H1 (cell line): ENCODE measurements around the gene GPBP1. TPM values are rescaled to one million over a fixed set of nuclear protein-coding genes. Genes with fewer than 3 reads are reported as not detected.

Experiments
- CTCF ChIA-PET: fragments of 300-600 bp; sonication (Branson Sonifier 250); formaldehyde crosslinking; loops from one replicate; lab custom pipeline; 2021; ENCODE audit not compliant: partially characterized antibody; lab: Charles Lee
- POLR2A ChIA-PET: fragments of 300-600 bp; sonication (Branson Sonifier 250); formaldehyde crosslinking; loops from one replicate; lab custom pipeline; 2021; ENCODE audit warnings: inconsistent platforms; ENCODE audit not compliant: partially characterized antibody; lab: Charles Lee
- DNase-seq, 2 experiments: peaks; one replicate each; pipeline versions ENCODE4 v3.0.0 to v3.0.0-alpha.2; 2010 to 2022; ENCODE audit warnings: low spot score in 2 of 2, low read depth in 1 of 2, mixed read lengths in 1 of 2
- FAIRE-seq: peaks from 2 replicates; lab custom pipeline; 2011; peaks lifted over from hg19 to GRCh38; lab: Jason Lieb, UNC
- H2AFZ ChIP-seq: 2 replicates; pipeline ENCODE4 v1.8.1; 2012; ENCODE audit warnings: low read length, inconsistent platforms
- H2AK5ac ChIP-seq: 2 replicates; pipeline ENCODE4 v1.6.1; 2013; ENCODE audit warnings: low read depth, low read length
- H2BK120ac ChIP-seq: replicated peaks from 2 replicates; pipeline ENCODE3; 2013; ENCODE audit warnings: low read depth, low read length, inconsistent platforms
- H2BK12ac ChIP-seq: 2 replicates; pipeline ENCODE4 v1.6.1; 2013; ENCODE audit warnings: low read depth, low read length
- H2BK15ac ChIP-seq: 2 replicates; pipeline ENCODE4 v1.6.1; 2013; ENCODE audit warnings: low read length
- H2BK20ac ChIP-seq: 2 replicates; pipeline ENCODE4 v1.6.1; 2013; ENCODE audit warnings: low read length
- H2BK5ac ChIP-seq: 2 replicates; pipeline ENCODE4 v1.6.1; 2013; ENCODE audit warnings: low read depth, low read length
- H3K14ac ChIP-seq: 2 replicates; pipeline ENCODE4 v1.6.1; 2013; ENCODE audit warnings: inconsistent platforms; ENCODE audit not compliant: insufficient read length
- H3K18ac ChIP-seq: 2 replicates; pipeline ENCODE4 v1.6.1; 2013; ENCODE audit warnings: low read length; ENCODE audit errors: extremely low read depth
- H3K23ac ChIP-seq: 2 replicates; pipeline ENCODE4 v1.6.1; 2013; ENCODE audit warnings: inconsistent platforms; ENCODE audit not compliant: insufficient read length
- H3K23me2 ChIP-seq: 2 replicates; pipeline ENCODE4 v1.6.1; 2013; ENCODE audit warnings: low read depth, low read length
- H3K27ac ChIP-seq: 2 replicates; pipeline ENCODE4 v1.6.1; 2011; ENCODE audit warnings: low read depth, low read length, inconsistent platforms
- H3K27me3 ChIP-seq, 4 experiments: replicated peaks in 1 of 4; 1 replicate in 1 of 4; 2 replicates in 3 of 4; pipeline versions ENCODE4 v1.6.1 to v1.8.1; 2011 to 2013; ENCODE audit warnings: low read length in 3 of 4, mild to moderate bottlenecking in 3 of 4, inconsistent platforms in 2 of 4, mixed read lengths in 2 of 4, moderate library complexity in 1 of 4; ENCODE audit not compliant: control insufficient read depth in 3 of 4, insufficient read depth in 3 of 4; ENCODE audit errors: extremely low read depth in 1 of 4
- H3K36me3 ChIP-seq, 4 experiments: 2 replicates each; pipeline versions ENCODE4 v1.6.1 to v1.8.1; 2011 to 2013; ENCODE audit warnings: mild to moderate bottlenecking in 4 of 4, low read length in 3 of 4, moderate library complexity in 2 of 4, control low read depth in 1 of 4, inconsistent platforms in 1 of 4; ENCODE audit not compliant: insufficient read depth in 4 of 4, control insufficient read depth in 2 of 4
- H3K4ac ChIP-seq: replicated peaks from 2 replicates; pipeline ENCODE3; 2013; ENCODE audit warnings: low read length, low read depth, mixed read lengths, inconsistent platforms; ENCODE audit not compliant: insufficient read length
- H3K4me1 ChIP-seq, 4 experiments: replicated peaks in 1 of 4; 1 replicate in 1 of 4; 2 replicates in 3 of 4; pipeline versions ENCODE4 v1.6.1 to v1.8.1; 2011 to 2013; ENCODE audit warnings: low read length in 3 of 4, inconsistent platforms in 2 of 4, mixed read lengths in 1 of 4; ENCODE audit not compliant: insufficient read depth in 4 of 4, control insufficient read depth in 3 of 4
- H3K4me2 ChIP-seq, 2 experiments: 2 replicates each; pipeline versions ENCODE4 v1.6.1 to v1.8.1; 2011 to 2013; ENCODE audit warnings: low read depth in 2 of 2, low read length in 2 of 2, control low read depth in 1 of 2, inconsistent platforms in 1 of 2, mild to moderate bottlenecking in 1 of 2; ENCODE audit not compliant: insufficient read depth in 1 of 2
- H3K4me3 ChIP-seq, 4 experiments: fragments of 200-600, 300-600 bp in 1 of 4; sonication (generic), shearing (Covaris generic), sonication (Bioruptor Twin) in 1 of 4; 2 replicates each; pipeline versions ENCODE4 v1.5.1 to v1.8.1; 2011 to 2016; ENCODE audit warnings: low read length in 4 of 4, low read depth in 3 of 4, control low read depth in 2 of 4, inconsistent platforms in 2 of 4, mild to moderate bottlenecking in 2 of 4, mixed read lengths in 1 of 4, moderate library complexity in 1 of 4; ENCODE audit not compliant: insufficient read depth in 2 of 4; ENCODE audit errors: extremely low read depth in 1 of 4
- H3K56ac ChIP-seq: replicated peaks from 2 replicates; pipeline ENCODE3; 2013; ENCODE audit warnings: low read depth, mild to moderate bottlenecking, mixed read lengths, low read length, inconsistent platforms; ENCODE audit not compliant: insufficient read length
- H3K79me1 ChIP-seq: 2 replicates; pipeline ENCODE4 v1.6.1; 2013; ENCODE audit warnings: low read depth, low read length, control low read depth
- H3K79me2 ChIP-seq, 2 experiments: 2 replicates each; pipeline versions ENCODE4 v1.6.1 to v1.8.1; 2012 to 2013; ENCODE audit warnings: low read length in 2 of 2, mild to moderate bottlenecking in 2 of 2, inconsistent platforms in 1 of 2; ENCODE audit not compliant: insufficient read depth in 2 of 2, control insufficient read depth in 1 of 2
- H3K9ac ChIP-seq, 4 experiments: replicated peaks in 1 of 4; 1 replicate in 1 of 4; 2 replicates in 3 of 4; pipeline versions ENCODE4 v1.6.1 to v1.8.1; 2011 to 2013; ENCODE audit warnings: low read depth in 3 of 4, low read length in 3 of 4, control low read depth in 2 of 4, mild to moderate bottlenecking in 2 of 4, moderate library complexity in 2 of 4, inconsistent platforms in 1 of 4; ENCODE audit errors: extremely low read depth in 1 of 4
- H3K9me3 ChIP-seq, 2 experiments: 2 replicates each; pipeline versions ENCODE4 v1.6.1 to v1.8.1; 2012 to 2013; ENCODE audit warnings: mild to moderate bottlenecking in 2 of 2, moderate library complexity in 2 of 2, control low read depth in 1 of 2, inconsistent platforms in 1 of 2, low read depth in 1 of 2, low read length in 1 of 2, mixed read lengths in 1 of 2; ENCODE audit not compliant: insufficient read depth in 2 of 2
- H4K20me1 ChIP-seq, 2 experiments: replicated peaks in 1 of 2; 2 replicates each; pipeline versions ENCODE3 to v1.8.1; 2011 to 2013; ENCODE audit warnings: inconsistent platforms in 2 of 2, low read length in 2 of 2, mild to moderate bottlenecking in 1 of 2; ENCODE audit not compliant: insufficient read depth in 2 of 2, control insufficient read depth in 1 of 2
- H4K5ac ChIP-seq: 2 replicates; pipeline ENCODE4 v1.6.1; 2013; ENCODE audit warnings: low read length, low read depth, mixed read lengths, inconsistent platforms; ENCODE audit not compliant: insufficient read length
- H4K8ac ChIP-seq: 2 replicates; pipeline ENCODE4 v1.8.0; 2013; ENCODE audit warnings: mild to moderate bottlenecking, moderate library complexity, low read length, inconsistent platforms; ENCODE audit not compliant: insufficient read depth; ENCODE audit errors: extremely low read depth
- H4K91ac ChIP-seq: replicated peaks from 2 replicates; pipeline ENCODE3; 2013; ENCODE audit warnings: low read length, mixed read lengths, inconsistent platforms; ENCODE audit not compliant: insufficient read length
- BRCA1 ChIP-seq: IDR thresholded peaks from 2 replicates; pipeline ENCODE4 v1.6.1; 2012; ENCODE audit warnings: low read depth, low read length, improper control_type of control experiment
- CBX5 ChIP-seq: fragments of 300-800, 300-1000 bp; sonication (generic); IDR thresholded peaks from 2 replicates; pipeline ENCODE4 v1.7.1; 2016; ENCODE audit warnings: antibody characterized with exemption, low read length, low read depth
- CBX8 ChIP-seq: fragments of 300-800, 300-1000 bp; sonication (generic); IDR thresholded peaks from 2 replicates; pipeline ENCODE4 v1.7.1; 2016; ENCODE audit warnings: low read depth, low read length, borderline replicate concordance
- CTBP2 ChIP-seq: IDR thresholded peaks from 2 replicates; pipeline ENCODE4 v1.7.0; 2011; ENCODE audit warnings: borderline replicate concordance, mild to moderate bottlenecking, moderate library complexity, mixed read lengths, low read length; ENCODE audit not compliant: insufficient read depth, insufficient read length
- EZH2 ChIP-seq: fragments of 200-600 bp; sonication (generic); IDR thresholded peaks from 2 replicates; pipeline ENCODE4 v1.7.1; 2012; ENCODE audit warnings: low read depth, mild to moderate bottlenecking, moderate library complexity, low read length, inconsistent platforms; ENCODE audit not compliant: severe bottlenecking
- GABPA ChIP-seq: IDR thresholded peaks from 2 replicates; pipeline ENCODE4 v1.6.1; 2011; ENCODE audit warnings: mild to moderate bottlenecking, low read length, moderate library complexity, borderline replicate concordance; ENCODE audit not compliant: insufficient read depth
- GTF2F1 ChIP-seq: IDR thresholded peaks from 2 replicates; pipeline ENCODE4 v1.6.1; 2012; ENCODE audit warnings: low read depth, low read length, improper control_type of control experiment, borderline replicate concordance
- KDM1A ChIP-seq: fragments of 200-600, 300-600 bp; sonication (generic); IDR thresholded peaks from 2 replicates; pipeline ENCODE4 v1.7.1; 2016; ENCODE audit warnings: mild to moderate bottlenecking, low read length, borderline replicate concordance
- PHF8 ChIP-seq: fragments of 200-600 bp; sonication (generic); conservative IDR thresholded peaks from 2 replicates; pipeline ENCODE4 v1.7.1; 2012; ENCODE audit warnings: low read depth, mild to moderate bottlenecking, inconsistent platforms, low read length, moderate library complexity
- SIX5 ChIP-seq: IDR thresholded peaks from 2 replicates; pipeline ENCODE4 v1.6.1; 2011; ENCODE audit warnings: mild to moderate bottlenecking, low read depth, low read length
- TEAD4 ChIP-seq: IDR thresholded peaks from 2 replicates; pipeline ENCODE4 v1.6.1; 2012; ENCODE audit warnings: low read depth, low read length, inconsistent platforms, mixed read lengths
- ZNF274 ChIP-seq: IDR thresholded peaks from 2 replicates; pipeline ENCODE4 v1.7.0; 2012; ENCODE audit warnings: low read length, borderline replicate concordance; ENCODE audit errors: extremely low read depth
- WGBS, 2 experiments: shearing (Covaris generic) in 1 of 2; methylation state at CpG; one replicate each; pipeline versions ENCODE4 v1.1.6 to v1.1.7; 2013 to 2015; ENCODE audit warnings: low lambda C conversion rate in 2 of 2, mixed read lengths in 2 of 2, inconsistent platforms in 1 of 2, low coverage in 1 of 2, missing lambda C conversion rate in 1 of 2; ENCODE audit not compliant: insufficient replicate concordance in 2 of 2, insufficient coverage in 1 of 2, insufficient read length in 1 of 2; ENCODE audit errors: extremely low coverage in 1 of 2, missing lambda C conversion rate in 1 of 2; 5-methylcytosine and 5-hydroxymethylcytosine counted together
- polyA plus RNA-seq, 7 experiments: library from polyadenylated mRNA; depleted of rRNA in 3 of 7; stranded (reverse) in 5 of 7; unstranded in 2 of 7; fragments of >200 nt in 5 of 7; fragments of 200-250 nt in 2 of 7; gene quantifications; 1 replicate in 5 of 7; 2 replicates in 1 of 7; 4 replicates in 1 of 7; pipeline versions ENCODE4 v1.2.1 to v1.2.3, GENCODE V29; 2011 to 2013; ENCODE audit warnings: missing spikeins in 2 of 7, mixed read lengths in 2 of 7
- total RNA-seq: library from RNA; stranded (reverse); fragmentation: NEBNext Ultra II Directional; extraction: Animal tissue kit (Norgen Biotek cat#: 25700); gene quantifications from 2 replicates; pipeline ENCODE4 v1.2.1, GENCODE V29; 2021
- TF ChIP-seq, protein P1 (sequence below): IDR thresholded peaks from 2 replicates; pipeline ENCODE4 v1.6.1; 2011; ENCODE audit warnings: low read length, improper control_type of control experiment

The GPBP1 gene
- total and polyA plus RNA-seq, 2 of the 8 experiments (the other 6 are each of a cell fraction or from before 2014, with no cell fraction given) = 29.2 to 108 TPM

DNA sequence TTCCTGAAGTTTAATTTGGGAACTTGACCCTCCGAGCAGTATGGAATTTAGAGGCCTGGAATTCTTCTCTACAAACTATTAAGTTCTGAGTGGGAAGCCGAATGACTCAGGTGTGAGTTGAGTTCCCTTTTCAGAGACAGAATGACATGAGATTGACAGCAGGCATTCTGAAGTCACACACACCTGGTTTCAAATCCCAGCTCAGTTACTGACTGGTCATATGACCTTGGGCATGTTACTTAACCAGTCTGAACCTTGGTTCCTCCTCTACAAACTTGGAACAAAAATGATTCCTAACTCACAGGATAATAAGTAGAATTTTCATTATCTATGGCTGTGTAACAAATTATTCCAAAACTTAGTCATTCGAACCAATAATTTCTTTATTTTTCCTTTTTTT, 45.5 kb upstream of the GPBP1 start:
- Histone ChIP-seq H2BK12ac (no peak overlapping the region), H3K23me2 (no peaks in the 10 kb centered on the region), H3K9me3 (0 out of 4 replicates have a peak, but pooled peaks cover 0 to 2% of the 10 kb centered on the region in 2 experiments), H2AK5ac (no peak overlapping the region), H3K4me1 (no peaks in the 10 kb centered on the region), H3K9ac (no peak overlapping the region), H2BK120ac (no peak overlapping the region), H3K27me3 (no peaks in the 10 kb centered on the region), H3K79me1 (no peaks in the 10 kb centered on the region), H4K91ac (no peak overlapping the region), H4K5ac (no peak overlapping the region), H3K36me3 (no peaks in the 10 kb centered on the region), H2BK5ac (no peak overlapping the region), H3K27ac (no peak overlapping the region), H3K14ac (no peak overlapping the region), H3K79me2 (no peaks in the 10 kb centered on the region), H3K4ac (no peak overlapping the region), H2BK20ac (no peak overlapping the region), H3K23ac (no peak overlapping the region), H4K8ac (no peak overlapping the region), H3K4me2 (no peak overlapping the region), H3K56ac (no peak overlapping the region), H3K4me3 (no peak overlapping the region), H3K18ac (no peak overlapping the region), H4K20me1 (no peaks in the 10 kb centered on the region), H2BK15ac (no peak overlapping the region), H2AFZ (no peak overlapping the region)
- FAIRE-seq (no peak), DNase-seq (no peak)
- ChIA-PET CTCF (interaction anchor here (1.0 to 2.1 kb wide), 2 partner anchors 10 to 21 kb away, joined by 3 to 7 read pairs; no protein-coding TSS in a partner anchor), POLR2A (no interaction called here)
- WGBS, 2 experiments = 86% methylated on average over 3 of the region's 3 CpGs; no CpG with 5 or more reads in 1 of the 2 experiments
- TF ChIP-seq KDM1A = no peak
- TF ChIP-seq TEAD4 = no peak
- TF ChIP-seq GTF2F1 = no peak
- TF ChIP-seq EZH2 = no peak
- no peak for TF ChIP-seq GABPA
- TF ChIP-seq CBX8 = no peak
- no peak for TF ChIP-seq SIX5
- TF ChIP-seq CTBP2 = no peak
- no peak for TF ChIP-seq PHF8
- no peak for TF ChIP-seq CBX5
- TF ChIP-seq, protein P1, sequence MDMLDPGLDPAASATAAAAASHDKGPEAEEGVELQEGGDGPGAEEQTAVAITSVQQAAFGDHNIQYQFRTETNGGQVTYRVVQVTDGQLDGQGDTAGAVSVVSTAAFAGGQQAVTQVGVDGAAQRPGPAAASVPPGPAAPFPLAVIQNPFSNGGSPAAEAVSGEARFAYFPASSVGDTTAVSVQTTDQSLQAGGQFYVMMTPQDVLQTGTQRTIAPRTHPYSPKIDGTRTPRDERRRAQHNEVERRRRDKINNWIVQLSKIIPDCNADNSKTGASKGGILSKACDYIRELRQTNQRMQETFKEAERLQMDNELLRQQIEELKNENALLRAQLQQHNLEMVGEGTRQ = no peak
- TF ChIP-seq ZNF274 = no peak
- no peak for TF ChIP-seq BRCA1
